Omental fat pad (tissue), 4 donors: Measurements from ENCODE around the gene ORMDL1. TPM values are rescaled to one million over a fixed set of nuclear protein-coding genes. Genes with fewer than 3 reads are reported as not detected.

Experiments used
- ATAC-seq: fragments of 150-250 bp; one replicate; pipeline ENCODE4 v1.9.1; 2016; ENCODE audit warnings: mild to moderate bottlenecking, moderate library complexity; ENCODE audit not compliant: low FRiP score
- DNase-seq: peaks from one replicate; pipeline ENCODE4 v3.0.0-alpha.2; 2019; ENCODE audit warnings: low spot score
- total RNA-seq, 4 donors: library from RNA; depleted of rRNA; stranded (reverse); fragments of >200 nt; gene quantifications; one replicate each; pipeline ENCODE4 v1.1.0, GENCODE V29; 2016
- TF ChIP-seq, protein P1 (sequence below), 3 donors: fragments of 450-650 bp; IDR thresholded peaks; one replicate each; pipeline ENCODE4 v1.5.1; 2016 to 2017; ENCODE audit warnings: antibody characterized with exemption in 3 of 3, mild to moderate bottlenecking in 3 of 3, moderate library complexity in 2 of 3

The ORMDL1 gene, protein sequence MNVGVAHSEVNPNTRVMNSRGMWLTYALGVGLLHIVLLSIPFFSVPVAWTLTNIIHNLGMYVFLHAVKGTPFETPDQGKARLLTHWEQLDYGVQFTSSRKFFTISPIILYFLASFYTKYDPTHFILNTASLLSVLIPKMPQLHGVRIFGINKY
- 100 to 1,000 TPM in 2 of 4 donors, 10 to 100 TPM in 2; 74.0 to 114 (median 97.4) TPM for total RNA-seq

DNA sequence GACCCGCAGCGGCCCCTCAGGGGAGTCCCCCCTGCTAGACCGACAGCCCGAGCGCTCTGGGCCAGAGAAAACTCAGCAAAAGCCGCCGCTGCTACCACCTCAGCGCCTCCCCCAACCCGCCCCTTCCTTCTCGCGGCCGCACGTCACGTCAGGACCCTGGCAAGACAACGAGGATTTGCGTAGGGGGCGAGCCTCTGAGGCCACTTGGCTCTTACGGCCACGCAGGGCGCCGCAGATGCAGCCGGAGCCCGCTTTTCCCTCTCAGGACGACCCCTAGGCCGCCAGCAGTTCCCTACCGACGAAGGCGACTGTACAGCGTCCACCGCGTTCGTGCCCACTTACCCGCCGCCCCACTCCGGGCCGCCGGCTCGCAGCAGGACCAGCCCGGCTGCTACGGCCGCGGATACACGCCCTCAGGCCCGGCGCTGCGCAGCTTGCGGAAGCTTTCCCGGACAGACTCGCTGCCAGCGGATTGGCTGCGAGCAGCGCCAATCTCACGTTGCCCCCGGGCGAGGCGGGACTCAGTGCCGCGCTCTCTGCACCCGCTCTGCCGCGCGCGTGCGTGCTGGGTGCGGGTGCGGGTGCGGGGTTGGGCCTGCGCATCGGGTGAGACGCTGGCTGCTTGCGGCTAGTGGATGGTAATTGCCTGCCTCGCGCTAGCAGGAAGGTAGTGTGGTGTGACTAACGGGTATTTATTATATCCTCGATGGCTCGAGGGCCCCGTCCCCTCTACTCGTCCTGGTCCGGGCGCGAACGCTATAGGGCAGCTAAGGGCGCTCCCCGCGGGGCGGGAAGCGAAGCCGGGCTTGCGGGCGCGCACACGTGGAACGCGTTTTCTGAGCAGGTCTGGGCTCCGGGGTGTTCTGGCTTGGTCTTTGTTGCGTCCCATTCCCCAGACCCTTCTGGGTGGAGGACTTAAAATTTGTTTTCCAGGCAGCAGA is at the start of gene ORMDL1, which contains the start of gene PMS1:
TSS of gene ORMDL1 (minus strand) at position 413 of the 941 bp plus-strand sequence. CDS start 1,744 bp downstream, outside the sequence.
TSS of gene PMS1 (plus strand) at position 524 of the 941 bp plus-strand sequence. CDS start 7,360 bp downstream, outside the sequence.
- peak; percentile 90 for DNase-seq
- TF ChIP-seq, protein P1, sequence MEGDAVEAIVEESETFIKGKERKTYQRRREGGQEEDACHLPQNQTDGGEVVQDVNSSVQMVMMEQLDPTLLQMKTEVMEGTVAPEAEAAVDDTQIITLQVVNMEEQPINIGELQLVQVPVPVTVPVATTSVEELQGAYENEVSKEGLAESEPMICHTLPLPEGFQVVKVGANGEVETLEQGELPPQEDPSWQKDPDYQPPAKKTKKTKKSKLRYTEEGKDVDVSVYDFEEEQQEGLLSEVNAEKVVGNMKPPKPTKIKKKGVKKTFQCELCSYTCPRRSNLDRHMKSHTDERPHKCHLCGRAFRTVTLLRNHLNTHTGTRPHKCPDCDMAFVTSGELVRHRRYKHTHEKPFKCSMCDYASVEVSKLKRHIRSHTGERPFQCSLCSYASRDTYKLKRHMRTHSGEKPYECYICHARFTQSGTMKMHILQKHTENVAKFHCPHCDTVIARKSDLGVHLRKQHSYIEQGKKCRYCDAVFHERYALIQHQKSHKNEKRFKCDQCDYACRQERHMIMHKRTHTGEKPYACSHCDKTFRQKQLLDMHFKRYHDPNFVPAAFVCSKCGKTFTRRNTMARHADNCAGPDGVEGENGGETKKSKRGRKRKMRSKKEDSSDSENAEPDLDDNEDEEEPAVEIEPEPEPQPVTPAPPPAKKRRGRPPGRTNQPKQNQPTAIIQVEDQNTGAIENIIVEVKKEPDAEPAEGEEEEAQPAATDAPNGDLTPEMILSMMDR (IDR thresholded peaks at IDR 0.05): no peak
- peak; percentile 98 for ATAC-seq

DNA sequence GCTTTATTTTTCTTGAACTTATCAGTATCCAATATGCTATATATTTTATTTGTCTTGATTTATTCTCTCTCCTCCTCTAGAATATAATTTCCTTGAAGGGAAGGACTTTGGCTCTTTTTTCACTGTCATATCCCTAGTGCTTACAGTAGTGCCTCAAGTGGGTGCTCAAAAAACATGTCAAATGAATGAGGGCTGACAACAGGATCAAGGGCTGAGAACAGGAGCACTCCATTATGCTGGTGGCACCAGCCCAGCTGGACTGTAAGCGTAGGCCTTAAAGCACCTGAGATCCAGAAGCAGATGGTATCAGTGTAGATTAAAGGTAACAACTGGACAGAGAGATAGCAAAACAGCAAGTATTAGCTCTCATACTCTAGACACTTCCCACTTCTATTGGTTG is 46.4 kb upstream of the ORMDL1 start:
- TF ChIP-seq, protein P1 (IDR thresholded peaks at IDR 0.05): no peak
- DNase-seq (no peak), ATAC-seq (no peak)

DNA sequence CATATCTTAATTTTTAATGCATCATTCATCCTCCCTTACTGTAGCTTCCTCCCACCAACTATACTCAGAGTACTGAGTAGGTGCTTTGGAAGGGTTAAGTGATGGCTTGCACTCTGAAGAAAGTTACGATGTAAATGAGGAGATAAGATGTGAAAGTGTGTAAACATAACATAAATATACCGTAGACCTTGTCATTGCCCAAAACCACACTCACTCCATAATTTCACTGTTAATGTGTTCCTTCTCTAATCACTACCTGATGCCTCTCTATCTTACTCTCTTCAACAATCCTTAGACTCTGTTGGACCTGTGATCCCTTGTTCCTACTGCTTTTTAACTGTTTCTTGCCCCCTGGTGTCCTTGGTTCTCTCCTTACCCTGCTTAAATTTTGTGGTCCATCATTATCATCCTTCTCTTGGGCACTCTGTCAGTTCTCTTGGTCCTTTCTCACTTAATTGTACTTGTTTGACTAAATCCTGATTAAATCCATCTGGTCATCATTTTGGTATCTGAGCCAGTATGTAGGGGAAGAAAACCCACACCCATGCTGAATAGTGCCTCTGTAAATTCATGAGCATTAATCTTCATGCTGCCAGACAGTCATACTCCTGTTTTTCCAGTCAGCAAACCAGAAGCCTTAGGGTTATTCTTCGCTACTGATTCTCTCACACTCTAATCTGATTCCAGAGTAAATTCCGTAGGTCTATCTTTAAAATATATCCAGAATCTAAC is 45.1 kb upstream of the ORMDL1 start:
- DNase-seq (no peak), ATAC-seq (no peak)
- TF ChIP-seq, protein P1 (IDR thresholded peaks at IDR 0.05): no peak

DNA sequence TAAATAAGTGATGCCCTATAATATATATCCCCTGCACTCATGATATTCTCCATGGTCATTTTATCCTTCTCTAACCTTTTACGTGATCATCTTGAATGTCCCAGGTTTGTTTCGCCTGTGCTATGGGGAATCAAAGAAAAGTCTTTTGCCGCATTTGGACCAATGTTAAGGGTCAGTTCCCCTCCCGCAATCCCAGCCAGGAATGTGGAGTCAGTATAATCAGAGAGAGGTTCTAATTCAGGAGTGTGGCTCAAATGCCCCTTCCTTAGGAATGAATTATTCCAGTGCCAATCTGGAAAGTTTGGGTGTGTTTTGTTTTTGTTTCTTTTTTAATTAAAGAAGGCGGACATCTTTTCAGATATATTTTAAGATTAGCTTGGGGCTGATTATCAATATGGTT is 41.9 kb upstream of the ORMDL1 start:
- ATAC-seq (no peak), DNase-seq (no peak)
- TF ChIP-seq, protein P1 (IDR thresholded peaks at IDR 0.05): no peak

DNA sequence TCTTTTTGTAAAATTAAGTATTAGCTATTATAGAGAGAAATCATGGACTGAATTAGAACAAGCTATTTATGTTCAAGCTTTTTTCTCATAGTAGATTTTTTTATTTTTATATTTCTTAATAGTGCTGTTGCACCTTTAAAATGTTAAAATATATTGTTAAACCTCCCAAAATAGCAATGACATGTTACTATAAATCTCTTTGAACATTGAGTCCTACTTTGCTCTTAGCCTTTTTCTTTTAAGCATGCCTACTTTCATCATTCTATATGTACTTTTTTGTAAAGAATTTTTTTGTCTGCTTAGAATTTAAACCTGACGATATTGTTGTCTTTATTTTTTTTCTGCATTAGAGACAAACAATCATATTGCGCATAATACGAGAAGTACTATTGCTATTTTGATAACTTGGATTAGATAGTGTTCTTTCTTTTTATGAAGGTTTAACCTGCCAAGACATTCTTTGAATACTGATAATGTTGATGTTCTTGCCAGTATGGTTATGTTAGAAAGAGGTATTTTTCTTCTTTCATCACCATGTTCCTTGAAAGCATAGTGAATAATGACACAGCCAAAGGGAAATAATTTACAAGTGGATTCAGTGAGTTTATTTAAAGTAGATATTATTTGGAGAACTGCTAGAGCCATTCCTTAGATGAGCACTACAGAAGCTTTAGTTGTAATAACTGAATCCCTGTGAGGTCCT is 40.7 kb upstream of the ORMDL1 start:
- TF ChIP-seq, protein P1 (IDR thresholded peaks at IDR 0.05): no peak
- no peak for ATAC-seq
- DNase-seq: no peak

DNA sequence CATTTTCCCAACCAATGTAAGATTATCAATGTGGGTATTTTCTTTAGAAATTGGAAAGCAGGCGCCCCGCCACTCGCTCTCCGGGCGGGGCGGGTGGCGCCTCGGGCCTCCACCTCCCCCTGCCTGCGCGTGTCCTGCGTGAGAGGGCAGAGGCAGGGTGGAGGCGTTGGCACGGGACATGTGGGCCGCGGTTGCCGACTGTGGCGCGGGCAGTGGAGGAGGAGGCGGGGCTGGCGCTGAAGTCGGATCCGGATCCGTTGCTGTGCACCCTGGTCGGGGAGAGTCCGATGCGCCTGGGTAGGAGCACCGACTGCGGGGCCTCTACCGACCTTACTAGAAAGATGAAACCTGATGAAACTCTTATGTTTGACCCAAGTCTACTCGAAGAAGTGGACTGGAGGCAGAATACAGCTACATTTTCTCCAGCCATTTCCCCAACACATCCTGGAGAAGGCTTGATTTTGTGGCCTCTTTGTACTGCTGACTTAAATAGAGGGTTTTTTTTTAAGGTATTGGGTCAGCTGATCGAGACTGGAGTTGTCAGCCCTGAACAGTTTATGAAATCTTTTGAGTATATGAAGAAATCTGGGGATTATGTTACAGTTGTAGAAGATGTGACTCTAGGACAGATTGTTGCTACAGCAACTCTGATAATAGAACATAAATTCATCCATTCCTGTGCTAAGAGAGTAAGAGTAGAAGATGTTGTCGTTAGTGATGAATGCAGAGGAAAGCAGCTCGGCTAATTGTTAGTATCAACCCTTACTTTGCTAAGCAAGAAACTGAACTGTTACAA is 38.0 kb upstream of the ORMDL1 start:
- TF ChIP-seq, protein P1 (IDR thresholded peaks at IDR 0.05): no peak
- DNase-seq (no peak), ATAC-seq (no peak)
